Neural progenitor cell (in vitro differentiated cells): ENCODE measurements around the gene IQCC. TPM values are rescaled to one million over a fixed set of nuclear protein-coding genes. Genes with fewer than 3 reads are reported as not detected.

Experiments used
- DNase-seq: peaks from one replicate; pipeline ENCODE4 v3.0.0-alpha.2; 2016; ENCODE audit warnings: low spot score
- H2AFZ ChIP-seq: fragments of 200-600 bp; sonication (generic); replicated peaks from 2 replicates; pipeline ENCODE4 v1.6.1; 2016; ENCODE audit warnings: antibody characterized with exemption
- H3F3A ChIP-seq: fragments of 200-600 bp; sonication (generic); 2 replicates; pipeline ENCODE4 v1.6.1; 2016; ENCODE audit warnings: antibody characterized with exemption, low read depth
- H3K27ac ChIP-seq: fragments of 200-600 bp; sonication (generic); 2 replicates; pipeline ENCODE4 v1.5.1; 2016; ENCODE audit warnings: mild to moderate bottlenecking
- H3K27me3 ChIP-seq: fragments of 200-600 bp; sonication (generic); 2 replicates; pipeline ENCODE4 v1.6.1; 2016; ENCODE audit warnings: mild to moderate bottlenecking, moderate library complexity
- H3K36me3 ChIP-seq: fragments of 200-600 bp; sonication (generic); 2 replicates; pipeline ENCODE4 v1.5.1; 2016
- H3K4me1 ChIP-seq: fragments of 200-600 bp; sonication (generic); 2 replicates; pipeline ENCODE4 v1.6.1; 2016; ENCODE audit warnings: mixed run types
- H3K4me2 ChIP-seq: fragments of 200-600 bp; sonication (generic); 2 replicates; pipeline ENCODE4 v1.6.1; 2016
- H3K4me3 ChIP-seq: fragments of 200-600 bp; sonication (generic); 2 replicates; pipeline ENCODE4 v1.5.1; 2016
- H3K79me2 ChIP-seq: fragments of 200-600 bp; sonication (generic); 2 replicates; pipeline ENCODE4 v1.6.1; 2016; ENCODE audit warnings: low read depth
- H3K9ac ChIP-seq: fragments of 200-600 bp; sonication (generic); 2 replicates; pipeline ENCODE4 v1.6.1; 2016
- H3K9me3 ChIP-seq: fragments of 200-600 bp; sonication (generic); 2 replicates; pipeline ENCODE4 v1.5.1; 2016; ENCODE audit warnings: low read depth
- H4K20me1 ChIP-seq: fragments of 200-600 bp; sonication (generic); 2 replicates; pipeline ENCODE4 v1.6.1; 2016; ENCODE audit warnings: low read depth
- H3K27ac Mint-ChIP-seq: 3 replicates; pipeline ENCODE4 v1.8.0; 2021; ENCODE audit warnings: mixed read lengths
- H3K27me3 Mint-ChIP-seq: 2 replicates; pipeline ENCODE4 v1.8.0; 2022; ENCODE audit warnings: low read depth, mild to moderate bottlenecking, inconsistent platforms, moderate library complexity, mixed read lengths; ENCODE audit not compliant: insufficient read depth
- H3K36me3 Mint-ChIP-seq: 3 replicates; pipeline ENCODE4 v1.8.0; 2021; ENCODE audit warnings: mixed read lengths
- H3K4me1 Mint-ChIP-seq: 3 replicates; pipeline ENCODE4 v1.8.0; 2021; ENCODE audit warnings: mixed read lengths
- H3K4me3 Mint-ChIP-seq: 3 replicates; pipeline ENCODE4 v1.8.0; 2021; ENCODE audit warnings: mild to moderate bottlenecking, moderate library complexity, mixed read lengths
- H3K9me3 Mint-ChIP-seq: 3 replicates; pipeline ENCODE4 v1.8.0; 2020; ENCODE audit warnings: mixed read lengths
- CTCF ChIP-seq: fragments of 200-600 bp; sonication (generic); IDR thresholded peaks from 2 replicates; pipeline ENCODE4 v1.5.1; 2017; ENCODE audit warnings: antibody characterized with exemption, mild to moderate bottlenecking
- EZH2 ChIP-seq: fragments of 200-600 bp; sonication (generic); IDR thresholded peaks from 2 replicates; pipeline ENCODE4 v1.6.1; 2017; ENCODE audit warnings: antibody characterized with exemption, mild to moderate bottlenecking, moderate library complexity
- EZH2phosphoT487 ChIP-seq: fragments of 200-600 bp; sonication (generic); IDR thresholded peaks from 2 replicates; pipeline ENCODE4 v1.6.1; 2017; ENCODE audit warnings: antibody characterized with exemption
- total RNA-seq: library from RNA; depleted of rRNA; stranded (reverse); fragments of >200 nt; gene quantifications from 2 replicates; pipeline ENCODE4 v1.2.3, GENCODE V29; 2015; ENCODE audit warnings: low replicate concordance

The IQCC gene
- total RNA-seq, 1 donor from 2014 or later: 5.8 TPM

DNA sequence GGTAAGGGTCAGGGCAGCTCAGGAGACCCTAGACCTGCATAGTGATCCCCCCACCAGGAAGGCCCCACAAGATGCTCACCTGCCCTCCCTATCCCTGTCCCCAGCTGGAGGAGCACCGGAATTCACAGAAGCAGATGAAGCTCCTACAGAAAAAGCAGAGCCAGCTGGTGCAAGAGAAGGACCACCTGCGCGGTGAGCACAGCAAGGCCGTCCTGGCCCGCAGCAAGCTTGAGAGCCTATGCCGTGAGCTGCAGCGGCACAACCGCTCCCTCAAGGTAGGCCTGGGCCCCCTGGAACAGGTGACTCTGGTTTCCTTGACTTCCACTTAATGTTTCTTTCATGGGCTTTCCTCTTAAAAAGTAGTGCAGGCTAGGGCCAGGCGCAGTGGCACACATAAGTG is 17.6 kb upstream of the IQCC start:
- H3K4me3 Mint-ChIP-seq: no peak overlapping the region
- Histone ChIP-seq H3K9ac (no peak overlapping the region), H3K4me1 (no peaks in the 10 kb centered on the region), H4K20me1 (peaks cover 38% of the 10 kb centered on the region), H3K27me3 (no peaks in the 10 kb centered on the region), H3K4me2 (no peak overlapping the region), H3K36me3 (peaks cover 5% of the 10 kb centered on the region), H3K4me3 (no peak overlapping the region), H3K27ac (no peak overlapping the region), H3K9me3 (no peaks in the 10 kb centered on the region), H3F3A (no peaks in the 10 kb centered on the region), H3K79me2 (peaks cover 51% of the 10 kb centered on the region), H2AFZ (no peak overlapping the region)
- peaks cover 5% of the 10 kb centered on the region for H3K27me3 Mint-ChIP-seq
- peaks cover 4% of the 10 kb centered on the region for H3K4me1 Mint-ChIP-seq
- TF ChIP-seq CTCF (no peak), EZH2phosphoT487 (no peak), EZH2 (no peak)
- no peaks in the 10 kb centered on the region for H3K9me3 Mint-ChIP-seq
- DNase-seq: no peak
- no peak overlapping the region for H3K27ac Mint-ChIP-seq
- H3K36me3 Mint-ChIP-seq: peaks cover 55% of the 10 kb centered on the region

- Histone ChIP-seq H3K27ac (no peak overlapping the region), H3K79me2 (peaks cover 6% of the 10 kb centered on the region), H3K9ac (no peak overlapping the region), H3F3A (peaks cover 7% of the 10 kb centered on the region), H3K4me3 (no peak overlapping the region), H3K9me3 (no peaks in the 10 kb centered on the region), H3K27me3 (no peaks in the 10 kb centered on the region), H4K20me1 (peaks cover 8% of the 10 kb centered on the region), H3K4me2 (no peak overlapping the region), H3K4me1 (no peaks in the 10 kb centered on the region), H2AFZ (no peak overlapping the region), H3K36me3 (peaks cover 5% of the 10 kb centered on the region)
- Mint-ChIP-seq H3K9me3 (no peaks in the 10 kb centered on the region), H3K27me3 (peaks cover 2% of the 10 kb centered on the region), H3K4me1 (peaks cover under 1% of the 10 kb centered on the region), H3K4me3 (no peak overlapping the region), H3K27ac (no peak overlapping the region), H3K36me3 (peaks cover 54% of the 10 kb centered on the region)
- TF ChIP-seq CTCF (no peak), EZH2 (no peak), EZH2phosphoT487 (no peak)
- no peak for DNase-seq
Measured at GRCh38 chr1:32192220-32192948, 13.1 kb upstream of the IQCC start.

DNA sequence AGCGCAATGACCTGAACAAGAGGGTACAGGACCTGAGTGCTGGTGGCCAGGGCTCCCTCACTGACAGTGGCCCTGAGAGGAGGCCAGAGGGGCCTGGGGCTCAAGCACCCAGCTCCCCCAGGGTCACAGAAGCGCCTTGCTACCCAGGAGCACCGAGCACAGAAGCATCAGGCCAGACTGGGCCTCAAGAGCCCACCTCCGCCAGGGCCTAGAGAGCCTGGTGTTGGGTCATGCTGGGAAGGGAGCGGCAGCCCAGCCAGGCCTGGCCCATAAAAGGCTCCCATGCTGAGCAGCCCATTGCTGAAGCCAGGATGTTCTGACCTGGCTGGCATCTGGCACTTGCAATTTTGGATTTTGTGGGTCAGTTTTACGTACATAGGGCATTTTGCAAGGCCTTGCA is 10.5 kb upstream of the IQCC start:
- no peak for DNase-seq
- Mint-ChIP-seq H3K4me1 (peaks cover 21% of the 10 kb centered on the region), H3K9me3 (no peaks in the 10 kb centered on the region), H3K4me3 (no peak overlapping the region), H3K27me3 (no peaks in the 10 kb centered on the region), H3K36me3 (peaks cover 39% of the 10 kb centered on the region), H3K27ac (no peak overlapping the region)
- H3K79me2 ChIP-seq: no peaks in the 10 kb centered on the region
- H3K4me2 ChIP-seq: no peak overlapping the region
- no peak overlapping the region for H3K27ac ChIP-seq
- no peak for TF ChIP-seq EZH2phosphoT487
- TF ChIP-seq EZH2: no peak
- TF ChIP-seq CTCF: no peak
- no peak overlapping the region for H3K4me3 ChIP-seq
- no peaks in the 10 kb centered on the region for H3K9me3 ChIP-seq
- peaks cover 18% of the 10 kb centered on the region for H3K4me1 ChIP-seq
- H4K20me1 ChIP-seq: peaks cover 9% of the 10 kb centered on the region
- H2AFZ ChIP-seq: no peak overlapping the region
- H3K9ac ChIP-seq: no peak overlapping the region
- H3F3A ChIP-seq: peaks cover 27% of the 10 kb centered on the region
- H3K36me3 ChIP-seq: no peaks in the 10 kb centered on the region
- no peaks in the 10 kb centered on the region for H3K27me3 ChIP-seq
